Thoracic aorta (tissue), 2 donors: ENCODE data around the gene DMRTB1. TPM values are rescaled to one million over a fixed set of nuclear protein-coding genes. Genes with fewer than 3 reads are reported as not detected.

Source experiments
- ATAC-seq: fragments of 150-250 bp; one replicate; pipeline ENCODE4 v1.8.0; 2017; ENCODE audit warnings: low read depth; ENCODE audit not compliant: insufficient number of reproducible peaks, low FRiP score
- DNase-seq: peaks from one replicate; pipeline ENCODE4 v3.0.0-alpha.2; 2020; ENCODE audit warnings: low spot score
- H3K27ac ChIP-seq, 2 donors: fragments of 200-600 bp; sonication (generic); 1 replicate in 1 of 2; 2 replicates in 1 of 2; pipeline ENCODE4 v1.5.1; 2016; ENCODE audit warnings: mild to moderate bottlenecking in 2 of 2, moderate library complexity in 2 of 2
- H3K27me3 ChIP-seq: fragments of 200-600 bp; sonication (generic); replicated peaks from 2 replicates; pipeline ENCODE4 v1.6.0; 2016; ENCODE audit warnings: mild to moderate bottlenecking; ENCODE audit not compliant: insufficient read depth
- H3K36me3 ChIP-seq: fragments of 200-600 bp; sonication (generic); one replicate; pipeline ENCODE4 v1.5.1; 2016
- H3K4me1 ChIP-seq, 2 donors: fragments of 200-600 bp; sonication (generic); 1 replicate in 1 of 2; 2 replicates in 1 of 2; pipeline versions ENCODE4 v1.5.1 to v1.6.0; 2016; ENCODE audit warnings: low read depth in 2 of 2, mild to moderate bottlenecking in 1 of 2; ENCODE audit not compliant: control insufficient read depth in 1 of 2
- H3K4me3 ChIP-seq: fragments of 200-600 bp; sonication (generic); 2 replicates; pipeline ENCODE4 v1.5.1; 2016; ENCODE audit warnings: mild to moderate bottlenecking
- H3K9me3 ChIP-seq: fragments of 200-600 bp; sonication (generic); 2 replicates; pipeline ENCODE4 v1.5.1; 2016
- CTCF ChIP-seq: fragments of 200-600 bp; sonication (generic); IDR thresholded peaks from one replicate; pipeline ENCODE4 v1.5.1; 2019; ENCODE audit warnings: antibody characterized with exemption
- total RNA-seq, 2 donors: library from RNA; depleted of rRNA; stranded (reverse); fragments of >200 nt; gene quantifications; one replicate each; pipeline versions ENCODE4 v1.1.0 to v1.2.3, GENCODE V29; 2016

The DMRTB1 gene
- total RNA-seq, 2 donors from 2014 or later = not detected

GRCh38 chr1:53463961-53464899 lies 5.0 kb downstream of the DMRTB1 start:
- H3K36me3 ChIP-seq = no peaks in the 10 kb centered on the region
- H3K4me3 ChIP-seq = no peak overlapping the region
- H3K4me1 ChIP-seq = no peaks in the 10 kb centered on the region
- no peak for ATAC-seq
- TF ChIP-seq CTCF = no peak
- no peaks in the 10 kb centered on the region for H3K27me3 ChIP-seq
- H3K27ac ChIP-seq = no peak overlapping the region
- no peaks in the 10 kb centered on the region for H3K9me3 ChIP-seq
- DNase-seq = no peak

GRCh38 chr1:53465023-53465957 lies 6.1 kb downstream of the DMRTB1 start:
- no peak for ATAC-seq
- H3K4me3 ChIP-seq = no peak overlapping the region
- H3K9me3 ChIP-seq = no peaks in the 10 kb centered on the region
- no peak for TF ChIP-seq CTCF
- no peaks in the 10 kb centered on the region for H3K4me1 ChIP-seq
- H3K27me3 ChIP-seq = no peaks in the 10 kb centered on the region
- no peaks in the 10 kb centered on the region for H3K36me3 ChIP-seq
- DNase-seq = no peak
- H3K27ac ChIP-seq = no peak overlapping the region

GRCh38 chr1:53467391-53467790 lies 8.2 kb downstream of the DMRTB1 start:
- DNase-seq (no peak), ATAC-seq (no peak)
- no peaks in the 10 kb centered on the region for H3K9me3 ChIP-seq
- no peak overlapping the region for H3K4me3 ChIP-seq
- no peak overlapping the region for H3K27ac ChIP-seq
- no peak for TF ChIP-seq CTCF
- H3K27me3 ChIP-seq = no peaks in the 10 kb centered on the region
- no peaks in the 10 kb centered on the region for H3K4me1 ChIP-seq
- no peaks in the 10 kb centered on the region for H3K36me3 ChIP-seq

GRCh38 chr1:53468374-53468773 lies 9.2 kb downstream of the DMRTB1 start:
- no peak overlapping the region for H3K4me3 ChIP-seq
- DNase-seq (no peak), ATAC-seq (no peak)
- H3K36me3 ChIP-seq = no peaks in the 10 kb centered on the region
- H3K27ac ChIP-seq = no peak overlapping the region
- H3K9me3 ChIP-seq = no peaks in the 10 kb centered on the region
- no peaks in the 10 kb centered on the region for H3K27me3 ChIP-seq
- no peak for TF ChIP-seq CTCF
- no peaks in the 10 kb centered on the region for H3K4me1 ChIP-seq

- ATAC-seq (no peak), DNase-seq (no peak)
Measured at GRCh38 chr1:53469373-53469772, 10.2 kb downstream of the DMRTB1 start.

More at GRCh38 chr1:53469373-53469772, 10.2 kb downstream of the DMRTB1 start:
- no peaks in the 10 kb centered on the region for H3K27me3 ChIP-seq
- no peak overlapping the region for H3K27ac ChIP-seq
- no peak for TF ChIP-seq CTCF
- H3K4me3 ChIP-seq = no peak overlapping the region
- H3K4me1 ChIP-seq = no peaks in the 10 kb centered on the region
- H3K9me3 ChIP-seq = no peaks in the 10 kb centered on the region
- H3K36me3 ChIP-seq = no peaks in the 10 kb centered on the region
